Measurements from ENCODE around the gene NEDD4L.

NEDD4L gene

DNA sequence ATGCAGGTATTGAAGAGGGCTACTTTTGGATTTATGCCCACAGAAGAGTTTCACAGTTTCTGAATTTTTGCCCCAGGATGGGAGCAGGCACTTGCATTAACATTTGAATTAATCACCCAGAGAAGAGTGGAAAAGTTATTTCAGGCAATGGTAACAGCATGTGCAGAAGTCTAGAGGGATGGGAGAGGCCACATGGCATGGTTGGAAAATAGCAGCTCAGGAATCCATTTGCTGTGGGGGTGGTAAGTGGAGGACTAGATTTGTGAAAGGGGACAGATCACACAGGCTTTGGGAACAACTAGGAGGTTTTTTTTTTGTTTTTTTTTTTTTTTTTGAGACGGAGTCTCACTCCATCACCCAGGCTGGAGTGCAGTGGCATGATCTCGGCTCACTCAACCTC lies 65.2 kb downstream of the NEDD4L start:
- Histone ChIP-seq H3K4me1 (ENCODE audit: insufficient read depth, insufficient read length) (no peaks in the 10 kb centered on the region), H3K4me3 (ENCODE audit: insufficient read length, low read depth) (no peak overlapping the region), H3K36me3 (ENCODE audit: insufficient read depth, insufficient read length, low read length) (no peaks in the 10 kb centered on the region), H3K27me3 (ENCODE audit: insufficient read depth, insufficient read length) (no peaks in the 10 kb centered on the region), H3K9me3 (ENCODE audit: insufficient read depth, low read length) (no peaks in the 10 kb centered on the region), H3K9ac (ENCODE audit: insufficient read length, low read depth) (no peak overlapping the region)
- no peak for TF ChIP-seq ZNF274 (IDR thresholded peaks at IDR 0.05; ENCODE audit: low read depth, low read length)
- no peak for TF ChIP-seq SUZ12 (IDR thresholded peaks at IDR 0.05; ENCODE audit: extremely low read depth, insufficient read depth, insufficient read length)
- TF ChIP-seq YY1 (IDR thresholded peaks at IDR 0.05; ENCODE audit: insufficient read depth, insufficient read length): no peak
- no peak for DNase-seq (ENCODE audit: low read depth, low spot score)

DNA sequence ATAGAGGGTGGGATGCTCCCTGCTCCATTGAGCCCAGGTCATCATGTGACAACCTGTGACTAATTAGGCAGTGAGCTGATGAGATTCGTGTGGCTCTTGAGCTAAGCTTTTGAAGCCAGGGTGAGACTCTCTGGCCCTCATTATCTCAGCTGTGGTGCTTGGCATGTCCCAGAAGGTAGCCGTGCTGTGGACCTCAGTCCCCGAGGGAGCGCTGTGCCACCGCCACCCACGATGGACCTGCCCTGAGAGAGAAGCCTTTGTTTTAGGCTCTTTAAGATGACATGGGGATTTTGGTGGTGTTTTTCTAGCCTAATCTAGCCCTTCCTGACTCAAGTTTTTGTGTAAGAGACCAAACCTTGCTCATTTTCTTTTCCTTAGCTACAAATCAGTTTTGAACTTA lies 66.4 kb downstream of the NEDD4L start:
- TF ChIP-seq ZNF274 (IDR thresholded peaks at IDR 0.05; ENCODE audit: low read depth, low read length) (no peak), SUZ12 (IDR thresholded peaks at IDR 0.05; ENCODE audit: extremely low read depth, insufficient read depth, insufficient read length) (no peak), YY1 (IDR thresholded peaks at IDR 0.05; ENCODE audit: insufficient read depth, insufficient read length) (no peak)

DNA sequence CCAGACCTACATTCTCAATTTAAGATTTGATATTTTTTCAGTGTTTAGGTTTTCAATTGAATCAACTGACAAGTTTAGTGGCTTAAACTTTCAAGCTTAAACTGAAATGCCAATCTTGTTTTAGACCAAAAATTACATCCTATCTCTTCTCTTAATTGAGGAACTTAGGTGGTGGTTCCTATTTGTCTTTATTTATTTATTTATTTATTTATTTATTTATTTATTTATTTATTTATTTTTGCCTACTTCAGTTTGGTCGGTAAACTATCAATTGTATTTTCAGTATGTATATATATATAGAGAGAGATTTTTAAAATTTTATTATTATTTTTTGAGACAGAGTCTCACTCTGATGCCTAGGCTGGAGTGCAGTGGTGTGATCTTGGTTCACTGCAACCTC lies 68.1 kb downstream of the NEDD4L start:
- no peaks in the 10 kb centered on the region for H3K36me3 ChIP-seq (ENCODE audit: insufficient read depth, insufficient read length, low read length)
- H3K9ac ChIP-seq (ENCODE audit: insufficient read length, low read depth): no peak overlapping the region
- no peak for TF ChIP-seq ZNF274 (IDR thresholded peaks at IDR 0.05; ENCODE audit: low read depth, low read length)
- no peaks in the 10 kb centered on the region for H3K27me3 ChIP-seq (ENCODE audit: insufficient read depth, insufficient read length)
- DNase-seq (ENCODE audit: low read depth, low spot score): no peak
- H3K4me1 ChIP-seq (ENCODE audit: insufficient read depth, insufficient read length): no peaks in the 10 kb centered on the region
- H3K9me3 ChIP-seq (ENCODE audit: insufficient read depth, low read length): no peaks in the 10 kb centered on the region
- no peak overlapping the region for H3K4me3 ChIP-seq (ENCODE audit: insufficient read length, low read depth)

More for the DNA sequence above, 66.4 kb downstream of the NEDD4L start:
- DNase-seq (ENCODE audit: low read depth, low spot score): no peak
- H3K4me3 ChIP-seq (ENCODE audit: insufficient read length, low read depth): no peak overlapping the region
- no peaks in the 10 kb centered on the region for H3K9me3 ChIP-seq (ENCODE audit: insufficient read depth, low read length)
- no peak overlapping the region for H3K9ac ChIP-seq (ENCODE audit: insufficient read length, low read depth)
- no peaks in the 10 kb centered on the region for H3K4me1 ChIP-seq (ENCODE audit: insufficient read depth, insufficient read length)
- no peaks in the 10 kb centered on the region for H3K36me3 ChIP-seq (ENCODE audit: insufficient read depth, insufficient read length, low read length)
- H3K27me3 ChIP-seq (ENCODE audit: insufficient read depth, insufficient read length): no peaks in the 10 kb centered on the region

DNA sequence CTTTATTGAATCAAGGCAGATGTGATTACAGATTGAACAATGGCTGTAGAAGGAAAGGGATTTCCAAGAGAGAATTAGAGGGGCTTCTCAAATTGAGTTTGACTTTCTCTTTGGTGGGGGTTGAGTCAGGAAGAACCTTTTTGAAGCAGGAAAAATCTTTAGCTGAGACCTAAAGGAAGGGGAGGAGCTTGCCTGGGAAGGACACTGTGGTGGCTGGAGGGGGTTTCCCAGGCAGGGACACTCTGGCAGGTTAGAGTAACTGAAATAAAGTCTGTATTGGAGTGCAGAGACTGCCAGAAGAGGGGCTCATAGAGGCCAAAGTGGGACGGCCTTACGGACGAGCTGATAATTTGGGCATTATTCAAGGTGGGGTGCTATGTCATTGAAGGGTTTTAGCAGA lies 69.3 kb downstream of the NEDD4L start:
- H3K9ac ChIP-seq (ENCODE audit: insufficient read length, low read depth): no peak overlapping the region
- H3K4me1 ChIP-seq (ENCODE audit: insufficient read depth, insufficient read length): no peaks in the 10 kb centered on the region
- no peaks in the 10 kb centered on the region for H3K36me3 ChIP-seq (ENCODE audit: insufficient read depth, insufficient read length, low read length)
- TF ChIP-seq ZNF274 (IDR thresholded peaks at IDR 0.05; ENCODE audit: low read depth, low read length) (no peak), YY1 (IDR thresholded peaks at IDR 0.05; ENCODE audit: insufficient read depth, insufficient read length) (no peak), SUZ12 (IDR thresholded peaks at IDR 0.05; ENCODE audit: extremely low read depth, insufficient read depth, insufficient read length) (no peak)
- H3K27me3 ChIP-seq (ENCODE audit: insufficient read depth, insufficient read length): no peaks in the 10 kb centered on the region
- H3K9me3 ChIP-seq (ENCODE audit: insufficient read depth, low read length): no peaks in the 10 kb centered on the region
- no peak overlapping the region for H3K4me3 ChIP-seq (ENCODE audit: insufficient read length, low read depth)
- no peak for DNase-seq (ENCODE audit: low read depth, low spot score)

DNA sequence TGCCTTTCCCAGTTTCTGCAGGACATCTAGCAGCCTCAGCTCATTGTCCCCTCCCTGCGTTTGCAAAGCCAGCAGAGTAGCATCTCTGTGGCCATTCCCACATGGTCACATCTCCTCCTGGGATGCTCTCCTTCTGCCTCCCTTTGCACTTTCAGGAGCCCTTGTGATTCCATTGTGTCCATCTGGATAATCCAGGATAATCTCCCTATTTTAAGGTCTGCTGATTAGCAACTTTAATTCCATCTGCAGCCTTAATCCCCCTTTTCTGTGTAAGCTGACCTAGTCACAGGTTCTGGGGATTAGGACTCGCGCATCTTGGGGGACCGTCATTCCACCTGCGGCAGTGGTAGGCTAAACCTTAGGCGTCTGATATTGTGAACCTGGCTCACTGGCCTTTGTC lies 70.7 kb downstream of the NEDD4L start:
- Histone ChIP-seq H3K9ac (ENCODE audit: insufficient read length, low read depth) (no peak overlapping the region), H3K36me3 (ENCODE audit: insufficient read depth, insufficient read length, low read length) (no peaks in the 10 kb centered on the region), H3K27me3 (ENCODE audit: insufficient read depth, insufficient read length) (no peaks in the 10 kb centered on the region), H3K4me1 (ENCODE audit: insufficient read depth, insufficient read length) (no peaks in the 10 kb centered on the region), H3K9me3 (ENCODE audit: insufficient read depth, low read length) (no peaks in the 10 kb centered on the region), H3K4me3 (ENCODE audit: insufficient read length, low read depth) (no peak overlapping the region)
- no peak for DNase-seq (ENCODE audit: low read depth, low spot score)
- TF ChIP-seq YY1 (IDR thresholded peaks at IDR 0.05; ENCODE audit: insufficient read depth, insufficient read length) (no peak), SUZ12 (IDR thresholded peaks at IDR 0.05; ENCODE audit: extremely low read depth, insufficient read depth, insufficient read length) (no peak)

DNA sequence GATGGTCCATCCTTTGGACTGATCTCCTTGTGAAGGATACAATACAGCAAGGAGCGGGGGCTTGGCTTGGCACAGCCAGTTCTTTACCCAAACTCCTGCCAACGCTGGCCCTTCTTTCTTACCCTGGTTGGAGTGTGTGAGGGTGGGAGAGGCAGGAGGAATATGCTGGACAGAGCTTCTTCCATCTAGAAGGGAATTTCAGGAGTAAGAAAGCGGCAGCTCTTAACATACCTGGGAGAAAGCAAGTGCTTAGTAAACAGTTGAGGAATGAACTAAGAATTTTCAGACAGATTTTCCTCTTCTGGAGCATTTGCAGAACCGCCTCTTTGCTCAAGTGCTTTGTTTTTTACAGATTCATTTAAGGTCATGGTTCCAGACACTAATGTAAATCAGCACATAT lies 72.8 kb downstream of the NEDD4L start:
- DNase-seq (ENCODE audit: low read depth, low spot score): no peak
- TF ChIP-seq ZNF274 (IDR thresholded peaks at IDR 0.05; ENCODE audit: low read depth, low read length) (no peak), SUZ12 (IDR thresholded peaks at IDR 0.05; ENCODE audit: extremely low read depth, insufficient read depth, insufficient read length) (no peak), YY1 (IDR thresholded peaks at IDR 0.05; ENCODE audit: insufficient read depth, insufficient read length) (no peak)
- H3K36me3 ChIP-seq (ENCODE audit: insufficient read depth, insufficient read length, low read length): no peaks in the 10 kb centered on the region
- no peaks in the 10 kb centered on the region for H3K9me3 ChIP-seq (ENCODE audit: insufficient read depth, low read length)
- no peak overlapping the region for H3K9ac ChIP-seq (ENCODE audit: insufficient read length, low read depth)
- no peak overlapping the region for H3K4me3 ChIP-seq (ENCODE audit: insufficient read length, low read depth)
- no peaks in the 10 kb centered on the region for H3K27me3 ChIP-seq (ENCODE audit: insufficient read depth, insufficient read length)
- H3K4me1 ChIP-seq (ENCODE audit: insufficient read depth, insufficient read length): no peaks in the 10 kb centered on the region

DNA sequence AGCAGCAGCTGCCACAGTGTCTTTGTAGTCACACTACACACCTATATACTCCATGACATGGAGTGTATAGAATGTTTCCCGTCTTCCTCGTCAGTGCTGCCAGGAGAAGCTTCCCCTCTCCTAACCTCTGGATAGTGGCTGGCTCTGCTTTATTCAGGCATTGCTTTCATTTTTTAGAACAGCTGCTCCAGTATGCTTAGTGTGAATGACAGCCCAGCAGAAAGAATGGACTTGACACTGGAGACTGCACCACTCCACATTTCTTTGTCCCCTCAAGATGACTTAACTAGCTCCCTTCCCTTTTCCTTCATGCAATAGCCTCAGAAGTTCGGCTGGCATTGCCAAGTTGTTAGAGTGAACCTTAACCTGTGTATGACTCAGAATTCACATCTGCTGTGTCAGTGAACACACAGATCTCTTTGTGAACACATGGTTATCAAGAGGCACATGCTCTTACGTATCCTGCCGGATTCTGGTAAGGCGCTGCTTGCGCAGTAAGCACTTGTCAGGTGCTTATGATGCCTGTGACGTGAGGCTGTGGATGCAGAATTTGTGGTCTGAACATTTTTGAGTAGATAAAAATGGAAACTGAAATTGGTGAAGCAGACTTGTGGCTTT lies 73.9 kb downstream of the NEDD4L start:
- TF ChIP-seq ZNF274 (IDR thresholded peaks at IDR 0.05; ENCODE audit: low read depth, low read length): no peak
- no peak for TF ChIP-seq SUZ12 (IDR thresholded peaks at IDR 0.05; ENCODE audit: extremely low read depth, insufficient read depth, insufficient read length)
- TF ChIP-seq YY1 (IDR thresholded peaks at IDR 0.05; ENCODE audit: insufficient read depth, insufficient read length): no peak
- no peaks in the 10 kb centered on the region for H3K36me3 ChIP-seq (ENCODE audit: insufficient read depth, insufficient read length, low read length)
- H3K4me3 ChIP-seq (ENCODE audit: insufficient read length, low read depth): no peak overlapping the region
- H3K27me3 ChIP-seq (ENCODE audit: insufficient read depth, insufficient read length): no peaks in the 10 kb centered on the region
- H3K9ac ChIP-seq (ENCODE audit: insufficient read length, low read depth): no peak overlapping the region
- H3K4me1 ChIP-seq (ENCODE audit: insufficient read depth, insufficient read length): peaks cover under 1% of the 10 kb centered on the region
- H3K9me3 ChIP-seq (ENCODE audit: insufficient read depth, low read length): no peaks in the 10 kb centered on the region
- DNase-seq (ENCODE audit: low read depth, low spot score): no peak

DNA sequence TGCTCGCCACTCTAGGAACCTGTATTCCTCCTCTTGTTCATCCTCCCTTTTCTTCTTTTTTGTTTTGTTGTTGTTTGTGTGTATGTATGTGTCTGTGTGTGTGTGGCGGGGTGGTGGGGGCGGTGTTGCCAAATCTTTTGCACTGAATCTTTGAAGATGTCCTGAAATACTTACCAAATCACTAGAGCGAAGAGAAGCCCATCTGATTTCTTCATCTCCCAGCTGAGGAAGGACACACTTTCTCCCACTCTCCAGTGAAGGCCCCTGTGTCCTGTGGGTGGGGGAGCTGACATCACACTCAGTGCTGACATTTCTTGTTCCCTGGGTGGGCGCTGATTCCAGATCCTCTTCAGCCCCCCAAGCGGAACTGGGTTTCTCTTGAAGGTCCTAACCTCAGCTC lies 74.5 kb downstream of the NEDD4L start:
- Histone ChIP-seq H3K36me3 (ENCODE audit: insufficient read depth, insufficient read length, low read length) (no peaks in the 10 kb centered on the region), H3K9me3 (ENCODE audit: insufficient read depth, low read length) (no peaks in the 10 kb centered on the region), H3K9ac (ENCODE audit: insufficient read length, low read depth) (no peak overlapping the region), H3K4me1 (ENCODE audit: insufficient read depth, insufficient read length) (peaks cover 2% of the 10 kb centered on the region), H3K27me3 (ENCODE audit: insufficient read depth, insufficient read length) (no peaks in the 10 kb centered on the region), H3K4me3 (ENCODE audit: insufficient read length, low read depth) (no peak overlapping the region)
- TF ChIP-seq SUZ12 (IDR thresholded peaks at IDR 0.05; ENCODE audit: extremely low read depth, insufficient read depth, insufficient read length) (no peak), YY1 (IDR thresholded peaks at IDR 0.05; ENCODE audit: insufficient read depth, insufficient read length) (no peak), ZNF274 (IDR thresholded peaks at IDR 0.05; ENCODE audit: low read depth, low read length) (no peak)
- DNase-seq (ENCODE audit: low read depth, low spot score): no peak

Measured in NT2/D1 (cell line).